ENCODE data around the gene CREBL2.
A peak's percentile ranks its signal among the peaks of the same experiment; 100 is the strongest.
"Not testable (repeated sequence)": the region's sequence is repeated elsewhere in the genome, so short reads cannot be mapped to it uniquely, and the experiment has no call there.

Gene CREBL2

GRCh38 chr12:12611512-12612306 is at the start of gene CREBL2:
Gene CREBL2, plus strand, starts transcription at chr12:12611876. Its CDS starts 297 bp downstream, at chr12:12612173.
- DNase-seq (ENCODE audit: low read depth) = peak; percentile 96

GRCh38 chr12:12562016-12562483 is 49.6 kb upstream of the CREBL2 start:
- peak; percentile 30 for DNase-seq (ENCODE audit: low read depth)

GRCh38 chr12:12562585-12563261 is 49.0 kb upstream of the CREBL2 start, which contains the start of gene DUSP16:
Gene DUSP16, minus strand, starts transcription at chr12:12562863. Its CDS starts 41,765 bp downstream, at chr12:12521098.
- DNase-seq (ENCODE audit: low read depth) = peak; percentile 82

GRCh38 chr12:12563290-12563928 is 48.3 kb upstream of the CREBL2 start:
- DNase-seq (ENCODE audit: low read depth) = peak; percentile 8

DNA sequence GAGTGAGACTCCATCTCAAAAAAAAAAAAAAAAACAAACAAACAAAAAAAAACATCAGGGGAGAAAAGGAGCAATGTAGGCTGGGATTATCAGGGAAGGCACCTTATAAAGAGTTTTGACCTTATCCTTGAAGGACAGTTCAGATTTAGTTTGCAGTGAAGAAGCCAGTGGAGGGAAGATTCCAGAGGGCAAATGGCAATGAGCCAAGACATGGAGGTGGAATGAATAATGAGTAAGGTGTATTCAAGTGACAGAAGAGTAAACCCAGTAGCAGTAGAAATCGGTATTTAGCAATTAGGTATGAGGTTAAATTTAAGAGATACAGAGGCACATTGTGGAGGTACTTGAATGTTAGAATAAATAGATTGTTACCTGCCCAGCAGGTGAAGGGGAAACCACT is 46.8 kb upstream of the CREBL2 start:
- DNase-seq (ENCODE audit: low read depth) = no peak

DNA sequence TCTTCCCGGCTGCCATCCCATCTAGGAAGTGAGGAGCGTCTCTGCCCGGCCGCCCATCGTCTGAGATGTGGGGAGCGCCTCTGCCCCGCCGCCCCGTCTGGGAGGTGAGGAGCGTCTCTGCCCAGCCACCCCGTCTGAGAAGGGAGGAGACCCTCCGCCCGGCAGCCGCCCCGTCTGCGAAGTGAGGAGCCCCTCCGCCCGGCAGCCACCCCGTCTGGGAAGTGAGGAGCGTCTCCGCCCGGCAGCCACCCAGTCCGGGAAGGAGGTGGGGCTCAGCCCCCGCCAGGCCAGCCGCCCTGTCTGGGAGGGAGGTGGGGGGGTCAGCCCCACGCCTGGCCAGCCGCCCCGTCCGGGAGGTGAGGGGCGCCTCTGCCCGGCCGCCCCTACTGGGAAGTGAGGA is 45.7 kb upstream of the CREBL2 start:
- DNase-seq (ENCODE audit: low read depth) = not testable (repeated sequence)

GRCh38 chr12:12572659-12573058 is 39.0 kb upstream of the CREBL2 start:
- no peak for DNase-seq (ENCODE audit: low read depth)

DNA sequence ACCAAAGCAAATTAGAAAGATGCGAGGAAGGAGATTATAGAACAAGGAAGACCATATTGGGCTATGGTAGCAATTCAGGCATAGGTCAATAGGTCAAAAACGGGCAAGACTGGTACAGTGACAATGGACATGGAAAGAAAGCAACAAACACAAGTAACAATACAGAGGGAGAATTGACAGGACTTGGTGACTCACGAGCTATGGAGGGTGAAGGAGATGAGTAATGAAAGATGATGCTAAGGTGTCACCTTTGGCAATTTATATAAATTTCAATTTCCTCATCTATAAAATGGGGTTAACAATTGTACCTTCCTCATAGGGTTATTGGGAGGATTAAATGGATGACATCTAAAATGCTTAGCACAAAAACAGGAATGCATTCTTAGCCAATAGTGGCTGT is 33.9 kb upstream of the CREBL2 start:
- no peak for DNase-seq (ENCODE audit: low read depth)

GRCh38 chr12:12580716-12581115 is 31.0 kb upstream of the CREBL2 start:
- DNase-seq (ENCODE audit: low read depth) = not testable (repeated sequence)

GRCh38 chr12:12582193-12582881 is 29.3 kb upstream of the CREBL2 start:
- DNase-seq (ENCODE audit: low read depth) = no peak

- DNase-seq (ENCODE audit: low read depth) = no peak
Observed at GRCh38 chr12:12582895-12583303, 28.8 kb upstream of the CREBL2 start.

- no peak for DNase-seq (ENCODE audit: low read depth)
Observed at GRCh38 chr12:12583510-12584178, 28.0 kb upstream of the CREBL2 start.

DNA sequence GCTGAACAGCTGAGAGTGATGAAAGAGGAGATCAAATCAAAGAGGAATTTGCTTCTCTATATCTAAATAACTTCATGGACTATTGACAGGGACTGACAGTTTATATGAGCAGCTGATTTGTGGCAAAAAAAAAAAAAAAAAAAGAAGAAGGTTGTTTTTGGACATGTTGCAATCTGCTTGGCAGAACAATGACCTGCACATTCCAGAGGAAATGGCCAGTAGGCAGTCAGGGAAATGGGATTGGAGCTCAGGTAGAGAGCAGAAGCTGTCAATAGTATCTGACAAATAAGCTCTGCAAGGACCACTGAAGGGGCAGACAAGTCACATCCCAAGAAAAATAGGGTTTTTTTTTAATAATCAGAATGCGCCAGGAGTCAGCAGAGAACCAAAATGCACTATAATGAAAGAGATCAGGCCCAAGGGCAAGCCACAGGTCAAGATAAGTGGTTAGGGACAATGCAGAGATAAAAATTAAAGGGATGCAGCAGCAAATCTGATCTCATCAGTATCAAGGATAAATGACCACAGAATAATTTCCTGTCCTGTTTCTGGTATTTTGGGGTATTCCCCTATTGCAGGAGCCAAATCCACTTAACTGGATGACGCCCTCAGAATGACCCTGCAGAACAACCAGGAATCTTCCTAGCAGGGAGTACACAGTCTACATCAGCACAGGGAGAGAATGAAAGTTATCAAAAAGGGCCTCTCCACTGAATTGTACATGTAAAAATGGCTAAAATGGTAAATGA is 26.4 kb upstream of the CREBL2 start:
- no peak for DNase-seq (ENCODE audit: low read depth)

DNA sequence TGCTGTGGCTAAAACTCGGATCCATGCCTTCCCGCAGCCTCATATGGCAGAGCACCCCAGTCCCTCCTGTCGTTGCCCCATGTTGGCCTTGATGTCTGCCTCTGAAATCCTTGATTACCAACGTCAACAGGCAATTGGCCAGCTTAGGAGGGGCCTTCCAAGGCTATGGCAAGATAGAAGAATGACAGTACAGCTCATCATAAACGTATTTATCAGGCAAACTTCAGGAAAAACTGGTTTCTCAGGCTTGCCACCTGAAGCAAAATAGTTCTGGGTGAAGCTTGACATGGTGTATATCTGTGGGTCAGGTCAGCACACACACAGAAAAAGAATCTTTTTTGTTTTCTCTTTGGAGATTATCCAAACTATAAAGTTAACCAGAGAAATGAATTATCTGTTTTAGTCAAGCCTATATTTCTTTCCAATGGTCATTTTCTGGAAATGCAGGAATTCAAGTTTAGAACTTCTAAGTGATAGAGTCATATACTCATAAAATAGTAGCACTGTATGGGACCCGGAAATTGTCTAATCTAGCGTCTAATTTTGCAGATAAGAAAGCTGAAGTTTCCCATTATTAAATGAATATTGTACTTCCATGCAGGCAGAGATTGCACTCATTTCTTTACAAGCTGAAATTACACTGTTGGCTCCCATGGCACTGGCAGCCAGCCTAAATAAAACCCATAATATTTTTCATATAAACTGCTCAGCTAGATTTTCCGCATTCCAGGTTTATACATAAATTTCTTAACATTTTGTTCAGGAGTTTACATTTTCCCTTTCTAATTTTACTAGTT is 24.6 kb upstream of the CREBL2 start:
- DNase-seq (ENCODE audit: low read depth) = no peak

- no peak for DNase-seq (ENCODE audit: low read depth)
Observed at GRCh38 chr12:12587878-12588277, 23.8 kb upstream of the CREBL2 start.

DNA sequence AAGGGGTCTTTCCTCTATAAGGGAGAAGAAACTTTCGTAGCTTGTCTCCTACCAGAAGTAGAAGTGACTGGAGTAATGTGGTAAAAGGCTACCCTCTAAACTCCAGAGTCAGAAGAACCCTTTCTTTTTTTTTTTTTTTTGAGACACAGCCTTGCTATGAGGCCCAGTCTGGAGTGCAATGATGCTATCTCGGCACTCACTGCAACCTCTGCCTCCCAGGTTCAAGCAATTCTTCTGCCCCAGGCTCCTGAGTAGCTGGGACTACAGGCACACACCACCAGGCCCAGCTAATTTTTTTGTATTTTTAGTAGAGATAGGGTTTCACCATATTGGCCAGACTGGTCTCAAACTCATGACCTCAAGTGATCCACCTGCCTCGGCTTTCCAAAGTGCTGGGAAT is 23.2 kb upstream of the CREBL2 start:
- not testable (repeated sequence) for DNase-seq (ENCODE audit: low read depth)

GRCh38 chr12:12590961-12591360 is 20.7 kb upstream of the CREBL2 start:
- no peak for DNase-seq (ENCODE audit: low read depth)

DNA sequence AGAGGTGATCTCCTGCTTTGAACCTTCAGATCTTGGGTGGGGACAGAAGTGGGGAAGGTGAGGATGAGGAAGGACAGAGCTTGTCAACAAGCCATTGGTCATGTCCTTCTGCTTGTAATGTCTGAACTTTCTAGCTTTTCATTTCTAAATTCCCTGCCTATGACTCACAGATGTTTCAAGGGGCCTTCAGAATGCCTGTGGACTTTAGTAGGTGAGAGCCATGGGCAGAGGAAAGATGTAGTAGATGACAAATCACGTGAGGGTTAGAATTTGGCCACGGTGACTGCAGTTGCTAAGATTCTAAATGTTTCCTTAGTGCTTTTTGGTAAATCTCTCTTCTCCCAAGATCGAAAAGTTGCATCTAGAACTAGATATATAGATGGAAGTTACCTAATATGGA is 18.7 kb upstream of the CREBL2 start:
- DNase-seq (ENCODE audit: low read depth) = peak; percentile 69

- DNase-seq (ENCODE audit: low read depth) = not testable (repeated sequence)
Observed at GRCh38 chr12:12595929-12596328, 15.7 kb upstream of the CREBL2 start.

DNA sequence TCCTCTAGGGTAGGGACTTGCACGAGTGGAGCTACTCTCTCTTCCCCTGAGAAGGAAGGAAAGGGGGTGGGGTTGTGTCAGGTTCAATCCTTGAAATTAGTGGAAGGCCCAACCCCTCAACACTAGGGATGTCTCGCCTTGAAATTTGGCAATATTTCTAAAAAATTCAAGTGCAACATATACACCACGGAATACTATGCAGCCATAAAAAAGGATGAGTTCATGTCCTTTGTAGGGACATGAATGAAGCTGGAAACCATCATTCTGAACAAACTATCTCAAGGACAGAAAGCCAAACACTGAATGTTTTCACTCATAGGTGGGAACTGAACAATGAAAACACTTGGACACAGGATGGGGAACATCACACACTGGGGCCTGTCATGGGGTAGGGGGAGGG is 15.1 kb upstream of the CREBL2 start:
- not testable (repeated sequence) for DNase-seq (ENCODE audit: low read depth)
